ENCODE results near the gene NR2F2. TPM values are rescaled to one million over a fixed set of nuclear protein-coding genes. Genes with fewer than 3 reads are reported as not detected.

NR2F2 gene
- total RNA-seq, 1 donor from 2014 or later = 1.9 TPM

DNA sequence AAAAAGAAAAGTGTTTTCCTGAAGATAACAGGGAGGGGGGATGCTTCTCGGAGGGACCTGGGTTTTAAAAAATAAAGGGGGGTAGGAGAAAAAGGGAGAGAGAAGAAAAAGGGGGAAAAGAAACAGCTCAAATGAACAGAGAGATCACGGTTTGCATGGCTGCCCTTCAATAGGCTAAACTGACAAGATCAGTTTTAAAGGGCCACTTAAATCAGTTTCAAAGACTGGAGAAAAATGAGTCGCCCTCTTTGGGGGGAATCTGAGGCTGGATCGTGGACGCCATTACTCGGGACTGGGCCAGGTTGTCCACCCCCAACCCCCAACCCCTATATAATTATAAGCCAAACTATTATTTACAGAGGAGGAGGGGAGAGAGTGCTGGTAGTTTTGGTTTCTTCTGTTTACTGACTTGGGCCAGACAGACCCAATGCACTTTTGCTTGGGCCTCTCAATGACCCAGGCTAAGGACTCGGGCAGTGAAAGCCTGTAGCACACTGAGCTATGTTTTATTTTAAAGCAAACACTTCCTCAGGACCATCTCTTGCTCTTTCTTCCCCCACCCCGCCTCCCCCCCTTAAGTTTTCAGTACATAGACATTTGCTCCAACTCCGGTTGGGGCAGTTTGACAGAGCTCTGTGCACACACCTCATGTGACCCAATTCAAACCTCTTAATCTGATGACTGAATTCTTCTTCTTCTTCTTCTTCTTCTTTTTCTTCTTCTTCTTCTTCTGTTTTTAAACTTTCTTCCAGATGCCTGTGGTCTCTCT is 6.3 kb downstream of the NR2F2 start:
- no peak for DNase-seq
- peaks cover 8% of the 10 kb centered on the region for H3K9me3 Mint-ChIP-seq (ENCODE audit: unreplicated experiment)
- no peaks in the 10 kb centered on the region for H3K36me3 Mint-ChIP-seq (ENCODE audit: unreplicated experiment)
- peaks cover 3% of the 10 kb centered on the region for H3K4me1 Mint-ChIP-seq (ENCODE audit: low read depth, unreplicated experiment)
- TF ChIP-seq, protein P1, sequence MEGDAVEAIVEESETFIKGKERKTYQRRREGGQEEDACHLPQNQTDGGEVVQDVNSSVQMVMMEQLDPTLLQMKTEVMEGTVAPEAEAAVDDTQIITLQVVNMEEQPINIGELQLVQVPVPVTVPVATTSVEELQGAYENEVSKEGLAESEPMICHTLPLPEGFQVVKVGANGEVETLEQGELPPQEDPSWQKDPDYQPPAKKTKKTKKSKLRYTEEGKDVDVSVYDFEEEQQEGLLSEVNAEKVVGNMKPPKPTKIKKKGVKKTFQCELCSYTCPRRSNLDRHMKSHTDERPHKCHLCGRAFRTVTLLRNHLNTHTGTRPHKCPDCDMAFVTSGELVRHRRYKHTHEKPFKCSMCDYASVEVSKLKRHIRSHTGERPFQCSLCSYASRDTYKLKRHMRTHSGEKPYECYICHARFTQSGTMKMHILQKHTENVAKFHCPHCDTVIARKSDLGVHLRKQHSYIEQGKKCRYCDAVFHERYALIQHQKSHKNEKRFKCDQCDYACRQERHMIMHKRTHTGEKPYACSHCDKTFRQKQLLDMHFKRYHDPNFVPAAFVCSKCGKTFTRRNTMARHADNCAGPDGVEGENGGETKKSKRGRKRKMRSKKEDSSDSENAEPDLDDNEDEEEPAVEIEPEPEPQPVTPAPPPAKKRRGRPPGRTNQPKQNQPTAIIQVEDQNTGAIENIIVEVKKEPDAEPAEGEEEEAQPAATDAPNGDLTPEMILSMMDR (IDR thresholded peaks at IDR 0.05; ENCODE audit: partially characterized antibody, unreplicated experiment) = no peak
- no peak overlapping the region for H3K27ac Mint-ChIP-seq (ENCODE audit: unreplicated experiment)
- H3K4me3 Mint-ChIP-seq (ENCODE audit: unreplicated experiment) = no peak overlapping the region
- peaks cover 42% of the 10 kb centered on the region for H3K27me3 Mint-ChIP-seq (ENCODE audit: unreplicated experiment)

DNA sequence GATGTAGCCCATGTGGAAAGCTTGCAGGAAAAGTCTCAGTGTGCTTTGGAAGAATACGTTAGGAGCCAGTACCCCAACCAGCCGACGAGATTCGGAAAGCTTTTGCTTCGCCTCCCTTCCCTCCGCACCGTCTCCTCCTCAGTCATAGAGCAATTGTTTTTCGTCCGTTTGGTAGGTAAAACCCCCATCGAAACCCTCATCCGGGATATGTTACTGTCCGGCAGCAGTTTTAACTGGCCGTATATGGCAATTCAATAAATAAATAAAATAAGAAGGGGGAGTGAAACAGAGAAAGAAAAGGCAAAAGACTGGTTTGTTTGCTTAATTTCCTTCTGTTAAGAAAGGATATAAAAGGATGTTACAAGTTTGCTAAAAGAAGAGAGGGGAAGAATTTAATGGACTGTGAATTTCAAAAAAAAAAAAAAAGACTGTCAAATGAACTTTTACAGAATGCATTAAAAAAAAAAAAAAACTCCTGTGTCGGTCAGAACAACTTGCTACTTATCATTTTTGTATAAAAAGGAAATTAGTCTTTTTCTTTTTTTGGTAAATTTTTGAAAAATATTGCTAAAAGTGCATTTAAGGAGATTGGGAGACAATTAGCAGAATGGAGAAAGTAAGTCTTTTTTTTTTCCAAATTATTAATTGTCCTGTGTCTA is 7.0 kb downstream of the NR2F2 start:
- no peak overlapping the region for H3K27ac Mint-ChIP-seq (ENCODE audit: unreplicated experiment)
- no peak for DNase-seq

DNA sequence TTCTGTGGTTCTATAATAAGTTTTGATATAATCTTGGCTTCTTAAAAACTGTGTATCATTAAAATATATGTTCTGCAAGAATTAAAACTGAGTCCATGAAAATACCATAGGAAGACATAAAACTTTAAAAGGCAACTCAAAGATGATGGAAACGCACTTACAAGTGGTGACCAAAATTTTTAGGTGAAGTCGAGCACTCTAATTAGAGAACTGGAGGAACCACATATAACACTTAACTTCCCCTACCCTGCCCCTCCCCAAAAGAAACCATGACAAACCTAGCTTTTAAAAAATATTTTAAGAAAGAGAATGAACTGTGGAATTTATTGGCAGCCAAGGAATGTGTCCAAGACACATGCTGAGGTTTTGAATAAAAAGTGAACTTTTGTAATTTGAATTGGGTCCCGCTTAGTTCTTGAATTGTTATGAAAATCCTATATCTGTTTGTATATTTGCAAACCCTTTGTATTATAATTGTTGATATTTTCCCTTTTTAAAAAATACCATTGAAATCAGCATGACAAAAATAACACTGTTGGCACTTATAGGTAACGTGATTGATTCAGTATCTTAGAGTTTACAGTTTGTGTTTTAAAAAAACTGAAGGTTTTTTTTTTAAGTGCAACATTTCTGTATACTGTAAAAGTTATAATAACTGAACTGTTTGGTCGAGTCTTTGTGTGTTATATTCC is 7.7 kb downstream of the NR2F2 start:
- no peak for DNase-seq
- Mint-ChIP-seq H3K27ac (ENCODE audit: unreplicated experiment) (no peak overlapping the region), H3K4me1 (ENCODE audit: low read depth, unreplicated experiment) (peaks cover 3% of the 10 kb centered on the region), H3K9me3 (ENCODE audit: unreplicated experiment) (peaks cover 5% of the 10 kb centered on the region), H3K27me3 (ENCODE audit: unreplicated experiment) (peaks cover 45% of the 10 kb centered on the region), H3K36me3 (ENCODE audit: unreplicated experiment) (no peaks in the 10 kb centered on the region), H3K4me3 (ENCODE audit: unreplicated experiment) (no peak overlapping the region)
- TF ChIP-seq, protein P1 (IDR thresholded peaks at IDR 0.05; ENCODE audit: partially characterized antibody, unreplicated experiment) = no peak

More for the DNA sequence above, 7.0 kb downstream of the NR2F2 start:
- H3K4me3 Mint-ChIP-seq (ENCODE audit: unreplicated experiment) = no peak overlapping the region
- no peaks in the 10 kb centered on the region for H3K36me3 Mint-ChIP-seq (ENCODE audit: unreplicated experiment)
- H3K9me3 Mint-ChIP-seq (ENCODE audit: unreplicated experiment) = peaks cover 8% of the 10 kb centered on the region
- peaks cover 3% of the 10 kb centered on the region for H3K4me1 Mint-ChIP-seq (ENCODE audit: low read depth, unreplicated experiment)
- TF ChIP-seq, protein P1 (IDR thresholded peaks at IDR 0.05; ENCODE audit: partially characterized antibody, unreplicated experiment) = no peak
- H3K27me3 Mint-ChIP-seq (ENCODE audit: unreplicated experiment) = peaks cover 44% of the 10 kb centered on the region

DNA sequence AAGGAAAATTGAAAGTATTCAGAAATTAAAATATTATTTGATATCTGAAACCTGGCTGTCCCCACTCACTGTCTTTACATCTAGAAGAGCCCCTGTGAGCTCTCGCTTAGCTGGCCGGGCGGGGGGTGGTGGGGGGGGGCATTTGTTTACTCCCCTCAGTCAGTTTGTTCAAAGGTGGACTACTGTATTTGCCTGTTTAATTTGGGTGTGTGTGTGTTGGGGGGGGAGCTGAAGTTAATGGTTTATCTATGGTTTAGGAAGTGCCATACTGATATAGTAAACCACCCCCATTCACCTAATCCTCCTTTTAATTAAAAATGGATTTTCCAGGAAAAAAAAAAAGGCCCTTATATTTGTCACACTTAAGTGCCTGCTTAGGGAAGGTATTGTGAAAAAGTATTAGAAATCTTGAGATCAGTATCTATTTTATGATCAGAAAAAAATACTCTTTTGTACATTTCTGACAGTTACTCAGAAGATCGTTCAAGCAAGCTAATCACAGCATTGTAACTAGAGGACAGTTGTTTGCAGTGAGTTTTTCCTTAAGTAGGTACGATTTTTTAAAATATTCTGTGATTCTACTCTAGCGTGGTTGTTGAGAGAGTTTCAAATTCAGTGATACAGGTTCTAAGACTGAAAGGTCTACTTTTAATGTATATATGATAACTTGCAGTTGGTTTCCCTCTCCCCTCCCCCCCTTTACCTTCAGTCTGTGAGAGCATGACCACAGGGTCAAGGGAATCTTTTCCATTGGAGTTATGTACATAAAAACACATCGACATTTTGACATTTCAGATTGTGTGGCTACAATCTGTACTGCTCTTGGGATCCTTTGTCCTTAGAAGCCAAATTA is 8.5 kb downstream of the NR2F2 start:
- no peak for DNase-seq
- H3K27me3 Mint-ChIP-seq (ENCODE audit: unreplicated experiment) = peaks cover 47% of the 10 kb centered on the region
- no peak overlapping the region for H3K4me3 Mint-ChIP-seq (ENCODE audit: unreplicated experiment)
- no peaks in the 10 kb centered on the region for H3K36me3 Mint-ChIP-seq (ENCODE audit: unreplicated experiment)
- H3K4me1 Mint-ChIP-seq (ENCODE audit: low read depth, unreplicated experiment) = peaks cover 3% of the 10 kb centered on the region
- peaks cover 5% of the 10 kb centered on the region for H3K9me3 Mint-ChIP-seq (ENCODE audit: unreplicated experiment)
- TF ChIP-seq, protein P1 (IDR thresholded peaks at IDR 0.05; ENCODE audit: partially characterized antibody, unreplicated experiment) = no peak
- H3K27ac Mint-ChIP-seq (ENCODE audit: unreplicated experiment) = no peak overlapping the region

Data from glutamatergic neuron (in vitro differentiated cells).